SU-DHL-6 (cell line): Measurements from ENCODE around the gene BNIP2.
"Not testable (repeated sequence)": the region's sequence is repeated elsewhere in the genome, so short reads cannot be mapped to it uniquely, and the experiment has no call there.

Experiments
- H2AFZ ChIP-seq: fragments of 200-600 bp; sonication (generic); 2 replicates; pipeline ENCODE4 v1.6.1; 2014; ENCODE audit warnings: low read depth, mild to moderate bottlenecking, moderate library complexity, mixed read lengths, antibody characterized with exemption, low read length; ENCODE audit not compliant: severe bottlenecking
- H3F3A ChIP-seq: fragments of 200-600 bp; shearing (Covaris generic); 2 replicates; pipeline ENCODE4 v1.6.0; 2016; ENCODE audit warnings: antibody characterized with exemption, mild to moderate bottlenecking; ENCODE audit not compliant: insufficient read depth
- H3K27ac ChIP-seq: fragments of 200-600 bp; sonication (generic); 2 replicates; pipeline ENCODE4 v1.5.1; 2016; ENCODE audit warnings: low read depth, mild to moderate bottlenecking, low read length, moderate library complexity, mixed read lengths
- H3K27me3 ChIP-seq: fragments of 200-600 bp; sonication (generic), shearing (Covaris generic); 2 replicates; pipeline ENCODE4 v1.6.0; 2014; ENCODE audit warnings: mild to moderate bottlenecking, low read length
- H3K36me3 ChIP-seq: fragments of 200-600 bp; sonication (generic); 2 replicates; pipeline ENCODE4 v1.6.1; 2014; ENCODE audit warnings: mild to moderate bottlenecking, low read length, mixed read lengths
- H3K4me2 ChIP-seq: fragments of 300-600, 200-600 bp; shearing (Covaris generic), sonication (generic); 2 replicates; pipeline ENCODE4 v1.6.0; 2014; ENCODE audit warnings: low read length, low read depth, mild to moderate bottlenecking; ENCODE audit not compliant: poor library complexity, severe bottlenecking
- H3K4me3 ChIP-seq: fragments of 200-600 bp; sonication (generic); 2 replicates; pipeline ENCODE4 v1.5.1; 2014; ENCODE audit warnings: antibody characterized with exemption, low read length, mild to moderate bottlenecking, mixed read lengths; ENCODE audit not compliant: insufficient read depth, poor library complexity, severe bottlenecking
- H3K79me2 ChIP-seq: fragments of 200-600 bp; sonication (generic); 2 replicates; pipeline ENCODE4 v1.6.1; 2014; ENCODE audit warnings: mild to moderate bottlenecking, low read length, moderate library complexity; ENCODE audit not compliant: insufficient read depth
- H3K9ac ChIP-seq: fragments of 200-600 bp; sonication (generic); 2 replicates; pipeline ENCODE4 v1.7.0; 2014; ENCODE audit warnings: mild to moderate bottlenecking, low read length
- H3K9me2 ChIP-seq: fragments of 200-600 bp; sonication (generic); replicated peaks from 2 replicates; pipeline ENCODE4 v1.6.1; 2014; ENCODE audit warnings: low read length; ENCODE audit not compliant: insufficient read depth
- H3K9me3 ChIP-seq: fragments of 200-600 bp; sonication (generic); 2 replicates; pipeline ENCODE4 v1.6.1; 2014; ENCODE audit warnings: low read length, mixed read lengths; ENCODE audit not compliant: insufficient read depth
- H4K20me1 ChIP-seq: fragments of 200-600 bp; sonication (generic); 2 replicates; pipeline ENCODE4 v1.6.1; 2014; ENCODE audit warnings: low read depth, mild to moderate bottlenecking, antibody characterized with exemption, low read length, moderate library complexity, mixed read lengths
- EZH2phosphoT487 ChIP-seq: fragments of 200-600 bp; sonication (generic), shearing (Covaris generic); conservative IDR thresholded peaks from 2 replicates; pipeline ENCODE4 v1.6.1; 2018; ENCODE audit warnings: mild to moderate bottlenecking, antibody characterized with exemption, low read length, moderate library complexity, mixed read lengths
- TF ChIP-seq, protein P1 (sequence below): fragments of 200-600 bp; sonication (generic); IDR thresholded peaks from one replicate; pipeline ENCODE4 v1.5.1; 2017; ENCODE audit warnings: antibody characterized with exemption, mild to moderate bottlenecking, low read length, moderate library complexity; ENCODE audit not compliant: insufficient read depth, poor library complexity, severe bottlenecking

Gene BNIP2

DNA sequence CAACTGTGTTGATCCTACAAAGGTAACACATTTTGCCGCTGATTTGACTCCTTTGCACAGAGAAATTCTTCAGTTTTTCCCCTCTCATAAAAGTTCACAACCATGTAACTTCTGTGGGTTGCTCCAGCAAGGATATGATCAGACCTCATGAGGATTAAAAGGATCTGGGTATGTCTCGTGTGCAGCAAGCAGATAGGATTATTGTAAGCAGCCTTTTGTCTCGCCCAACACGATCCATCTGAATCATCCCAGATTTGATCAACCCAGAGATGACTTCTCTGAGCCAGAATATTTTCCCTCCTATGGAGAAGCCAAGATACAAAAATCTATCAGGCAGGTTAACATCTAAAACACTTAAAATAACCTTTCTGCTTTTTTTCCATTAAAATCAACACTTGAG lies 12.8 kb upstream of the BNIP2 start:
- no peak overlapping the region for H3K4me3 ChIP-seq
- H3K4me2 ChIP-seq: no peak overlapping the region
- no peak for TF ChIP-seq EZH2phosphoT487
- TF ChIP-seq, protein P1, sequence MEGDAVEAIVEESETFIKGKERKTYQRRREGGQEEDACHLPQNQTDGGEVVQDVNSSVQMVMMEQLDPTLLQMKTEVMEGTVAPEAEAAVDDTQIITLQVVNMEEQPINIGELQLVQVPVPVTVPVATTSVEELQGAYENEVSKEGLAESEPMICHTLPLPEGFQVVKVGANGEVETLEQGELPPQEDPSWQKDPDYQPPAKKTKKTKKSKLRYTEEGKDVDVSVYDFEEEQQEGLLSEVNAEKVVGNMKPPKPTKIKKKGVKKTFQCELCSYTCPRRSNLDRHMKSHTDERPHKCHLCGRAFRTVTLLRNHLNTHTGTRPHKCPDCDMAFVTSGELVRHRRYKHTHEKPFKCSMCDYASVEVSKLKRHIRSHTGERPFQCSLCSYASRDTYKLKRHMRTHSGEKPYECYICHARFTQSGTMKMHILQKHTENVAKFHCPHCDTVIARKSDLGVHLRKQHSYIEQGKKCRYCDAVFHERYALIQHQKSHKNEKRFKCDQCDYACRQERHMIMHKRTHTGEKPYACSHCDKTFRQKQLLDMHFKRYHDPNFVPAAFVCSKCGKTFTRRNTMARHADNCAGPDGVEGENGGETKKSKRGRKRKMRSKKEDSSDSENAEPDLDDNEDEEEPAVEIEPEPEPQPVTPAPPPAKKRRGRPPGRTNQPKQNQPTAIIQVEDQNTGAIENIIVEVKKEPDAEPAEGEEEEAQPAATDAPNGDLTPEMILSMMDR: no peak
- no peak overlapping the region for H3K9ac ChIP-seq
- H3K27ac ChIP-seq: no peak overlapping the region
- H3K36me3 ChIP-seq: no peaks in the 10 kb centered on the region
- peaks cover 4% of the 10 kb centered on the region; the same call in 1 of the 2 replicates for H4K20me1 ChIP-seq
- no peaks in the 10 kb centered on the region for H3K79me2 ChIP-seq
- no peaks in the 10 kb centered on the region for H3K9me2 ChIP-seq
- H3K27me3 ChIP-seq: no peaks in the 10 kb centered on the region; the same call in 1 of the 2 replicates
- no peaks in the 10 kb centered on the region for H3K9me3 ChIP-seq
- H2AFZ ChIP-seq: no peak overlapping the region
- no peaks in the 10 kb centered on the region for H3F3A ChIP-seq

GRCh38 chr15:59699810-59700431 lies 10.8 kb upstream of the BNIP2 start:
- H3K4me2 ChIP-seq: no peak overlapping the region
- TF ChIP-seq EZH2phosphoT487: no peak
- TF ChIP-seq, protein P1: no peak
- H3K9me3 ChIP-seq: no peaks in the 10 kb centered on the region
- H3K9ac ChIP-seq: no peak overlapping the region
- no peak overlapping the region for H2AFZ ChIP-seq
- no peaks in the 10 kb centered on the region for H3K9me2 ChIP-seq
- no peak overlapping the region for H3K4me3 ChIP-seq
- no peaks in the 10 kb centered on the region for H3F3A ChIP-seq
- H3K79me2 ChIP-seq: no peaks in the 10 kb centered on the region
- H4K20me1 ChIP-seq: peaks cover 4% of the 10 kb centered on the region; the same call in 1 of the 2 replicates
- H3K27me3 ChIP-seq: no peaks in the 10 kb centered on the region; the same call in 1 of the 2 replicates
- H3K27ac ChIP-seq: no peak overlapping the region
- no peaks in the 10 kb centered on the region for H3K36me3 ChIP-seq

GRCh38 chr15:59698065-59698464 lies 8.9 kb upstream of the BNIP2 start:
- H3K27me3 ChIP-seq, H3K79me2 ChIP-seq, H3K27ac ChIP-seq, H3K9ac ChIP-seq, H3F3A ChIP-seq, H3K4me2 ChIP-seq, H3K9me3 ChIP-seq, H4K20me1 ChIP-seq, H3K36me3 ChIP-seq, H2AFZ ChIP-seq, H3K9me2 ChIP-seq, H3K4me3 ChIP-seq: not testable (repeated sequence)

GRCh38 chr15:59696332-59696731 lies 7.2 kb upstream of the BNIP2 start:
- H3K4me3 ChIP-seq: no peak overlapping the region
- no peaks in the 10 kb centered on the region for H3K27me3 ChIP-seq
- H3K79me2 ChIP-seq: no peaks in the 10 kb centered on the region
- H3K27ac ChIP-seq: no peak overlapping the region
- H3F3A ChIP-seq: peaks cover 1% of the 10 kb centered on the region; the same call in 1 of the 2 replicates
- no peak for TF ChIP-seq EZH2phosphoT487
- TF ChIP-seq, protein P1: no peak
- H4K20me1 ChIP-seq: no peaks in the 10 kb centered on the region
- H2AFZ ChIP-seq: no peak overlapping the region
- H3K9me2 ChIP-seq: no peaks in the 10 kb centered on the region
- no peaks in the 10 kb centered on the region for H3K9me3 ChIP-seq
- no peak overlapping the region for H3K4me2 ChIP-seq
- no peaks in the 10 kb centered on the region for H3K36me3 ChIP-seq
- H3K9ac ChIP-seq: no peak overlapping the region
